OCI-LY3 (cell line): ENCODE data around the gene TPRA1.
A peak's percentile ranks its signal among the peaks of the same experiment; 100 is the strongest.

Experiments
- H2AFZ ChIP-seq: fragments of 200-600, 300-600 bp; shearing (Covaris generic); 2 replicates; pipeline ENCODE4 v1.6.0; 2014; ENCODE audit warnings: antibody characterized with exemption, low read depth, low read length
- H3K27ac ChIP-seq: fragments of 200-600, 300-600 bp; sonication (generic); 2 replicates; pipeline ENCODE4 v1.5.1; 2014; ENCODE audit warnings: mild to moderate bottlenecking, low read length, moderate library complexity, mixed read lengths
- H3K27me3 ChIP-seq: fragments of 200-600, 300-600 bp; sonication (generic); 2 replicates; pipeline ENCODE4 v1.6.1; 2014; ENCODE audit warnings: low read depth, low read length, mixed read lengths
- H3K36me3 ChIP-seq: fragments of 200-600, 300-600 bp; sonication (generic); replicated peaks from 2 replicates; pipeline ENCODE3; 2014; ENCODE audit warnings: low read depth, low read length, mixed read lengths
- H3K4me1 ChIP-seq: fragments of 300-600, 200-600 bp; sonication (generic); 2 replicates; pipeline ENCODE4 v1.6.1; 2014; ENCODE audit warnings: low read length, mixed read lengths
- H3K4me2 ChIP-seq: fragments of 200-600, 300-600 bp; sonication (generic); 2 replicates; pipeline ENCODE4 v1.6.1; 2014; ENCODE audit warnings: low read length, mixed read lengths
- H3K4me3 ChIP-seq: fragments of 300-600, 200-600 bp; sonication (generic); 2 replicates; pipeline ENCODE4 v1.5.1; 2014; ENCODE audit warnings: antibody characterized with exemption, mild to moderate bottlenecking, low read length, moderate library complexity
- H3K79me2 ChIP-seq: fragments of 300-600, 200-600 bp; shearing (Covaris generic); 2 replicates; pipeline ENCODE4 v1.6.1; 2014; ENCODE audit warnings: mild to moderate bottlenecking, low read length, mixed read lengths
- H3K9ac ChIP-seq: fragments of 300-600, 200-600 bp; shearing (Covaris generic); 2 replicates; pipeline ENCODE4 v1.6.0; 2014; ENCODE audit warnings: mild to moderate bottlenecking, low read length, moderate library complexity
- H3K9me3 ChIP-seq: fragments of 200-600, 300-600 bp; shearing (Covaris generic); 2 replicates; pipeline ENCODE4 v1.6.1; 2014; ENCODE audit warnings: low read length, mixed read lengths; ENCODE audit not compliant: insufficient read depth
- H4K20me1 ChIP-seq: fragments of 200-600, 300-600 bp; sonication (generic); 2 replicates; pipeline ENCODE4 v1.6.1; 2016; ENCODE audit warnings: low read length, mixed read lengths; ENCODE audit not compliant: insufficient read depth
- CTCF ChIP-seq: fragments of 200-600, 300-600 bp; sonication (generic); IDR thresholded peaks from 2 replicates; pipeline ENCODE4 v1.5.1; 2014; ENCODE audit warnings: antibody characterized with exemption, low read length, low read depth
- EZH2phosphoT487 ChIP-seq: fragments of 200-600 bp; shearing (Covaris generic); IDR thresholded peaks from 2 replicates; pipeline ENCODE4 v1.6.1; 2018; ENCODE audit warnings: antibody characterized with exemption, mixed run types, low read depth

The TPRA1 gene

GRCh38 chr3:127597020-127597771, 6.7 kb upstream of the TPRA1 start:
- Histone ChIP-seq H3K27ac (peak overlapping the region; percentile 24), H2AFZ (no peak overlapping the region), H3K4me3 (peak overlapping the region; percentile 96), H4K20me1 (peaks cover 7% of the 10 kb centered on the region), H3K9ac (peak overlapping the region; percentile 65), H3K36me3 (peaks cover 35% of the 10 kb centered on the region), H3K79me2 (peaks cover 54% of the 10 kb centered on the region), H3K4me2 (peak overlapping the region; percentile 99), H3K9me3 (no peaks in the 10 kb centered on the region), H3K27me3 (no peaks in the 10 kb centered on the region), H3K4me1 (peaks cover 29% of the 10 kb centered on the region)
- TF ChIP-seq CTCF = no peak
- TF ChIP-seq EZH2phosphoT487 = no peak

GRCh38 chr3:127595303-127595702, 4.8 kb upstream of the TPRA1 start:
- Histone ChIP-seq H3K9me3 (no peaks in the 10 kb centered on the region), H3K4me3 (no peak overlapping the region), H3K4me2 (no peak overlapping the region), H3K36me3 (peaks cover 21% of the 10 kb centered on the region), H3K4me1 (peaks cover 30% of the 10 kb centered on the region), H3K79me2 (peaks cover 36% of the 10 kb centered on the region), H3K27me3 (no peaks in the 10 kb centered on the region), H2AFZ (no peak overlapping the region), H4K20me1 (no peaks in the 10 kb centered on the region), H3K9ac (no peak overlapping the region), H3K27ac (no peak overlapping the region)
- TF ChIP-seq EZH2phosphoT487 (no peak), CTCF (no peak)

- Histone ChIP-seq H3K36me3 (peaks cover 6% of the 10 kb centered on the region), H3K79me2 (peaks cover 37% of the 10 kb centered on the region), H3K9me3 (no peaks in the 10 kb centered on the region), H3K4me1 (peaks cover 24% of the 10 kb centered on the region), H3K27ac (no peak overlapping the region), H3K9ac (no peak overlapping the region), H4K20me1 (peaks cover 13% of the 10 kb centered on the region), H2AFZ (no peak overlapping the region), H3K4me3 (no peak overlapping the region), H3K27me3 (no peaks in the 10 kb centered on the region), H3K4me2 (no peak overlapping the region)
- TF ChIP-seq EZH2phosphoT487 = no peak
- TF ChIP-seq CTCF = no peak
Measured at GRCh38 chr3:127593178-127593577, 2.6 kb upstream of the TPRA1 start.

GRCh38 chr3:127590282-127590592, 296 bp downstream of the TPRA1 start:
- Histone ChIP-seq H3K4me1 (peaks cover 23% of the 10 kb centered on the region), H3K27ac (peak overlapping the region; percentile 68), H3K27me3 (no peaks in the 10 kb centered on the region), H3K4me3 (peak overlapping the region; percentile 94), H3K79me2 (peaks cover 52% of the 10 kb centered on the region), H3K36me3 (peaks cover 9% of the 10 kb centered on the region), H4K20me1 (peaks cover 33% of the 10 kb centered on the region), H3K9me3 (no peaks in the 10 kb centered on the region), H3K4me2 (peak overlapping the region; percentile 86), H2AFZ (no peak overlapping the region), H3K9ac (peak overlapping the region; percentile 93)
- no peak for TF ChIP-seq EZH2phosphoT487
- TF ChIP-seq CTCF = no peak
